ENCODE data around the gene MACO1.
"Not testable (repeated sequence)": the region's sequence is repeated elsewhere in the genome, so short reads cannot be mapped to it uniquely, and the experiment has no call there.

DNA sequence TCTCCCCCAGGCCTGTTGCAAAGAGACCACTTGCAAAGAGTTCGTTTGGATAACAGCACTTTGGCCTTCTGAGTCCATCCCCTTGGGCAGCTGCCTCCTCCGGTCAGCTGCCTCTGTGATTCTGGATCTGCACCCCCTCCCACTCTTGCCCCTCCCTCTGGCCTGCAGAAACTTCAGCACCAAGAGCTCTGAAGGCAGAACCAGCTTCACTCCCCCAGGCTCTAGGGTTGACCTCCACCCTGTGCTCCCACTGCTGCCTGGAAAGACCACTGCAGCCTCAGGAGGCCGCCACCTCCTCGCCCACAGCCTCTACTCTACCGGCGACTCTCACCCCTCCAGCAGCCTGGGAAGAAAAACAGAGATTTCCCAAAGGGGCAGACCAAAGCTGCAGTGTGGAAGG, 16.5 kb upstream of the MACO1 start:
- TF ChIP-seq, protein P1, sequence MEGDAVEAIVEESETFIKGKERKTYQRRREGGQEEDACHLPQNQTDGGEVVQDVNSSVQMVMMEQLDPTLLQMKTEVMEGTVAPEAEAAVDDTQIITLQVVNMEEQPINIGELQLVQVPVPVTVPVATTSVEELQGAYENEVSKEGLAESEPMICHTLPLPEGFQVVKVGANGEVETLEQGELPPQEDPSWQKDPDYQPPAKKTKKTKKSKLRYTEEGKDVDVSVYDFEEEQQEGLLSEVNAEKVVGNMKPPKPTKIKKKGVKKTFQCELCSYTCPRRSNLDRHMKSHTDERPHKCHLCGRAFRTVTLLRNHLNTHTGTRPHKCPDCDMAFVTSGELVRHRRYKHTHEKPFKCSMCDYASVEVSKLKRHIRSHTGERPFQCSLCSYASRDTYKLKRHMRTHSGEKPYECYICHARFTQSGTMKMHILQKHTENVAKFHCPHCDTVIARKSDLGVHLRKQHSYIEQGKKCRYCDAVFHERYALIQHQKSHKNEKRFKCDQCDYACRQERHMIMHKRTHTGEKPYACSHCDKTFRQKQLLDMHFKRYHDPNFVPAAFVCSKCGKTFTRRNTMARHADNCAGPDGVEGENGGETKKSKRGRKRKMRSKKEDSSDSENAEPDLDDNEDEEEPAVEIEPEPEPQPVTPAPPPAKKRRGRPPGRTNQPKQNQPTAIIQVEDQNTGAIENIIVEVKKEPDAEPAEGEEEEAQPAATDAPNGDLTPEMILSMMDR (IDR thresholded peaks at IDR 0.05; ENCODE audit: insufficient read depth, low read length, poor library complexity, severe bottlenecking): not testable (repeated sequence)
- TF ChIP-seq EZH2phosphoT487 (conservative IDR thresholded peaks at IDR 0.05; ENCODE audit: low read length): not testable (repeated sequence)

Measured in SU-DHL-6 (cell line).